ENCODE data around the gene KCNMB4.

Gene KCNMB4

DNA sequence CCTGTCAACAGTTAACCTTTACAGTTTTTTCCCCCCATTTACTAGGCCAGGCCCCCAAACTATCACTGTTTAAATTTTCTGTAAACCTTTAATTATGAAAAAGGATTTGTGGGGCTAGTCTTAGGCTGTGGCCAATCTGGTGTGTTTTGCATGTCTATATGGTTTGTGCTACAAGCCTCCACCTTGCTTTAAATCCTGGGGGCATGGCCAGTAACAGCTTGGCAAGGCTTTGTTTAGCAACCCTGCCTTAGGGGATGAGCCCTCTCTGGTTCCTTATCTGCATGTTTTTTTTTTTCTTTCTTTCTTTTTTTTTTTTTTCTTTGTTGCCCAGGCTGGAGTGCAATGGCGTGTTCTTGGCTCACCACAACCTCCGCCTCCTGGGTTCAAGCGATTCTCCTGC is 102.7 kb downstream of the KCNMB4 start:
- Histone ChIP-seq H3K27me3 (ENCODE audit: low read depth, low read length) (no peaks in the 10 kb centered on the region), H3K4me3 (ENCODE audit: low read length) (peak overlapping the region; percentile 88), H2AFZ (ENCODE audit: low read depth, low read length) (no peak overlapping the region), H3K4me1 (ENCODE audit: low read length) (peaks cover 23% of the 10 kb centered on the region), H3K4me2 (ENCODE audit: low read length) (peak overlapping the region; percentile 76), H3K9ac (ENCODE audit: low read length) (peak overlapping the region; percentile 83), H3K27ac (ENCODE audit: low read length) (peak overlapping the region; percentile 90), H4K20me1 (ENCODE audit: insufficient read depth, low read length) (0 out of 2 replicates have a peak, but pooled peaks cover 3% of the 10 kb centered on the region), H3K36me3 (replicated peaks; ENCODE audit: low read depth, low read length) (peaks cover 9% of the 10 kb centered on the region), H3K9me3 (ENCODE audit: insufficient read depth, low read length) (peaks cover 13% of the 10 kb centered on the region), H3K79me2 (ENCODE audit: low read length) (peaks cover 33% of the 10 kb centered on the region)
- TF ChIP-seq EZH2phosphoT487 (IDR thresholded peaks at IDR 0.05; ENCODE audit: low read depth): no peak
- TF ChIP-seq, protein P1, sequence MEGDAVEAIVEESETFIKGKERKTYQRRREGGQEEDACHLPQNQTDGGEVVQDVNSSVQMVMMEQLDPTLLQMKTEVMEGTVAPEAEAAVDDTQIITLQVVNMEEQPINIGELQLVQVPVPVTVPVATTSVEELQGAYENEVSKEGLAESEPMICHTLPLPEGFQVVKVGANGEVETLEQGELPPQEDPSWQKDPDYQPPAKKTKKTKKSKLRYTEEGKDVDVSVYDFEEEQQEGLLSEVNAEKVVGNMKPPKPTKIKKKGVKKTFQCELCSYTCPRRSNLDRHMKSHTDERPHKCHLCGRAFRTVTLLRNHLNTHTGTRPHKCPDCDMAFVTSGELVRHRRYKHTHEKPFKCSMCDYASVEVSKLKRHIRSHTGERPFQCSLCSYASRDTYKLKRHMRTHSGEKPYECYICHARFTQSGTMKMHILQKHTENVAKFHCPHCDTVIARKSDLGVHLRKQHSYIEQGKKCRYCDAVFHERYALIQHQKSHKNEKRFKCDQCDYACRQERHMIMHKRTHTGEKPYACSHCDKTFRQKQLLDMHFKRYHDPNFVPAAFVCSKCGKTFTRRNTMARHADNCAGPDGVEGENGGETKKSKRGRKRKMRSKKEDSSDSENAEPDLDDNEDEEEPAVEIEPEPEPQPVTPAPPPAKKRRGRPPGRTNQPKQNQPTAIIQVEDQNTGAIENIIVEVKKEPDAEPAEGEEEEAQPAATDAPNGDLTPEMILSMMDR (IDR thresholded peaks at IDR 0.05; ENCODE audit: low read depth, low read length): no peak

DNA sequence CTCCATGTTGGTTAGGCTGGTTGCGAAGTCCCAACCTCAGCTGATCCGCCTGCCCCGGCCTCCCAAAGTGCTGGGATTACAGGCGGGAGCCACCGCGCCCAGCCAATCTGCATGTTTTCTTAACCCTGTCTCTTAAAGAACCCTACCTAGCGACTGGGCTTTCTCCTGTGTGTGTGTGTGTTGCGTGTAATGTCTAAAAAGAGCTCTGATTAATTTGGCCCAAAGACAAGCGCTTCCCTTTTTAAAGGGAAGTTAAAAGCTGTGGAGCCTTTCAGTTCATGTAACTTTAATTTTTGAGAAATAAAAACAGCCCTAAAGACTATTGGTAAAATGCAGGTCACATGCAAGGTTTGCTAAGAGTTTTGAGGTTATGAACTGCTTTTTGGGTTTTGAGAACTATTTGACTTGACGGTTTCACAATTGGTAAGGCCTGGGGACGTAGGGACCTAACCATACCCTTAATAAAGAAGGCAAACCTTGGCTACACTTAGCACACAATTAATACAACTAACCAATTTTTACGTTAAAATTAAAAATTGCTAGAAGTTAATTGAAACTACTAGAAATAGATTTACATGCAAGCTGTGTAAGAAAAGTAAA is 103.2 kb downstream of the KCNMB4 start:
- peaks cover 7% of the 10 kb centered on the region for H3K9me3 ChIP-seq (ENCODE audit: insufficient read depth, low read length)
- H3K4me2 ChIP-seq (ENCODE audit: low read length): peak overlapping the region; percentile 76
- peaks cover 33% of the 10 kb centered on the region for H3K79me2 ChIP-seq (ENCODE audit: low read length)
- H3K4me1 ChIP-seq (ENCODE audit: low read length): peaks cover 23% of the 10 kb centered on the region
- H4K20me1 ChIP-seq (ENCODE audit: insufficient read depth, low read length): 0 out of 2 replicates have a peak, but pooled peaks cover 3% of the 10 kb centered on the region
- 0 out of 2 replicates have a peak overlapping the region, but pooled peaks have one; percentile 23 for H2AFZ ChIP-seq (ENCODE audit: low read depth, low read length)
- H3K4me3 ChIP-seq (ENCODE audit: low read length): peak overlapping the region; percentile 88
- peak overlapping the region; percentile 83 for H3K9ac ChIP-seq (ENCODE audit: low read length)
- H3K27me3 ChIP-seq (ENCODE audit: low read depth, low read length): no peaks in the 10 kb centered on the region
- TF ChIP-seq EZH2phosphoT487 (IDR thresholded peaks at IDR 0.05; ENCODE audit: low read depth): no peak
- TF ChIP-seq, protein P1 (IDR thresholded peaks at IDR 0.05; ENCODE audit: low read depth, low read length): no peak
- peaks cover 7% of the 10 kb centered on the region for H3K36me3 ChIP-seq (replicated peaks; ENCODE audit: low read depth, low read length)
- H3K27ac ChIP-seq (ENCODE audit: low read length): peak overlapping the region; percentile 90

DNA sequence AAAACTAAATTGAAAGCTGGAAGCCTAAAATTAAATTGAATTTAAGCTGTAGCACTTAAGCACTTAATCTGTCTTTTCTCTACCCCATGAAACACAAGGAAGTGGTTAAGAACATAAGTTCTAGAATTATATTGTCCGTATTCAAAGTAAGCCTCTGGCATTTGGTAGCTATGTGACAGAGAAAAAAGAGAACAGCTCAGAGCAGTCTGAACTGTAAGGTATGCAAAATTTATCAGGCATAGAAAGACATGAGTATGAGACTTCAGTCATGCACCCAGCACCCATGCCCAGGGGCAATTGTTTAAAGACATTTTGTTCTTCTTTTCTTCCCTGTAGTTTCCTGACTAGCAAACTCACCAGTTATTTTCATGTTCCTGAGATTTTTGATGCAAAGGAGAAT is 116.7 kb downstream of the KCNMB4 start:
- no peak overlapping the region for H3K9ac ChIP-seq (ENCODE audit: low read length)
- peaks cover 16% of the 10 kb centered on the region for H3K36me3 ChIP-seq (replicated peaks; ENCODE audit: low read depth, low read length)
- TF ChIP-seq EZH2phosphoT487 (IDR thresholded peaks at IDR 0.05; ENCODE audit: low read depth): no peak
- TF ChIP-seq, protein P1 (IDR thresholded peaks at IDR 0.05; ENCODE audit: low read depth, low read length): no peak
- no peak overlapping the region for H3K4me3 ChIP-seq (ENCODE audit: low read length)
- H3K4me2 ChIP-seq (ENCODE audit: low read length): peak overlapping the region; percentile 49
- no peaks in the 10 kb centered on the region for H3K27me3 ChIP-seq (ENCODE audit: low read depth, low read length)
- peaks cover 34% of the 10 kb centered on the region for H3K79me2 ChIP-seq (ENCODE audit: low read length)
- peak overlapping the region; percentile 16; the same call in 1 of the 2 replicates for H3K27ac ChIP-seq (ENCODE audit: low read length)
- peaks cover 17% of the 10 kb centered on the region for H4K20me1 ChIP-seq (ENCODE audit: insufficient read depth, low read length)
- no peaks in the 10 kb centered on the region for H3K9me3 ChIP-seq (ENCODE audit: insufficient read depth, low read length)
- H2AFZ ChIP-seq (ENCODE audit: low read depth, low read length): no peak overlapping the region
- H3K4me1 ChIP-seq (ENCODE audit: low read length): peaks cover 55% of the 10 kb centered on the region
